ENCODE data around the gene DNAJA4. TPM values are rescaled to one million over a fixed set of nuclear protein-coding genes. Genes with fewer than 3 reads are reported as not detected.

DNAJA4 gene
- total RNA-seq, 2 experiments from 2014 or later: 38.1 to 38.8 TPM

- intact Hi-C loops (cut with micrococcal nuclease): no loop called here
- Mint-ChIP-seq H3K27me3 (no peaks in the 10 kb centered on the region), H3K4me1 (ENCODE audit: low read depth) (peaks cover 6% of the 10 kb centered on the region), H3K27ac (no peak overlapping the region), H3K9me3 (no peaks in the 10 kb centered on the region), H3K36me3 (ENCODE audit: low read depth) (peaks cover 34% of the 10 kb centered on the region), H3K4me3 (no peak overlapping the region)
- DNase-seq: no peak
- ChIA-PET CTCF (interaction anchor here (0.9 to 1.2 kb wide), 5 partner anchors 10 to 114 kb away, joined by 3 to 6 read pairs (median 3); no protein-coding TSS in a partner anchor), POLR2A (interaction anchor here (1.0 to 1.2 kb wide), 4 partner anchors 13 to 142 kb away, joined by 3 to 4 read pairs (median 3); partner anchors contain the start of gene DNAJA4)
- no peak for ATAC-seq
- no peak for TF ChIP-seq CTCF (IDR thresholded peaks at IDR 0.05)
These were observed 27.9 kb downstream of the DNAJA4 start for GRCh38 chr15:78292219-78292618.

- Mint-ChIP-seq H3K27ac (peak within 1 kb of the TSS; percentile 92), H3K36me3 (ENCODE audit: low read depth) (peaks cover 11% of the 10 kb centered on the region), H3K4me1 (ENCODE audit: low read depth) (peaks cover 28% of the 10 kb centered on the region), H3K27me3 (no peaks in the 10 kb centered on the region), H3K4me3 (peak within 1 kb of the TSS; percentile 96), H3K9me3 (no peaks in the 10 kb centered on the region)
- DNase-seq (peak; percentile 92), ATAC-seq (peak; percentile 97)
- POLR2A ChIA-PET: interaction anchor here (0.7 to 4.8 kb wide), 12 partner anchors 8 to 255 kb away, joined by 3 to 32 read pairs (median 3); partner anchors contain the start of genes DNAJA4 and IREB2
- intact Hi-C loops (cut with micrococcal nuclease): no loop called here
- CTCF ChIA-PET: interaction anchor here (0.7 to 1.8 kb wide), 12 partner anchors 9 to 247 kb away, joined by 3 to 8 read pairs (median 4); no protein-coding TSS in a partner anchor
- no peak for TF ChIP-seq CTCF (IDR thresholded peaks at IDR 0.05)
These were observed 35.0 kb downstream of the DNAJA4 start, which contains the start of gene SKIC8 for GRCh38 chr15:78299101-78299930. Gene SKIC8 (minus strand): TSS chr15:78299609. CDS start chr15:78295686, 3,923 bp downstream.

- DNase-seq (peak; percentile 20), ATAC-seq (no peak)
- CTCF ChIA-PET: interaction anchor here (1.6 kb wide), 2 partner anchors 17 to 25 kb away, joined by 3 to 4 read pairs; no protein-coding TSS in a partner anchor
- H3K27me3 Mint-ChIP-seq: no peaks in the 10 kb centered on the region
- intact Hi-C loops (cut with micrococcal nuclease): no loop called here
- POLR2A ChIA-PET: interaction anchor here (0.6 to 4.8 kb wide), 2 partner anchors 20 to 137 kb away, joined by 3 to 32 read pairs; partner anchors contain the start of gene IREB2
- H3K4me3 Mint-ChIP-seq: peak overlapping the region; percentile 19
- no peaks in the 10 kb centered on the region for H3K36me3 Mint-ChIP-seq (ENCODE audit: low read depth)
- TF ChIP-seq CTCF (IDR thresholded peaks at IDR 0.05): no peak
- no peaks in the 10 kb centered on the region for H3K9me3 Mint-ChIP-seq
- H3K27ac Mint-ChIP-seq: peak overlapping the region; percentile 42
- H3K4me1 Mint-ChIP-seq (ENCODE audit: low read depth): peaks cover 28% of the 10 kb centered on the region
These were observed 37.0 kb downstream of the DNAJA4 start for GRCh38 chr15:78301326-78301725.

- H3K9me3 Mint-ChIP-seq: no peaks in the 10 kb centered on the region
- H3K4me1 Mint-ChIP-seq (ENCODE audit: low read depth): peaks cover 25% of the 10 kb centered on the region
- intact Hi-C loops (cut with micrococcal nuclease): no loop called here
- no peak overlapping the region for H3K4me3 Mint-ChIP-seq
- ChIA-PET POLR2A (interaction anchor here (4.8 kb wide), 1 partner anchor 136 kb away, joined by 32 read pairs; the partner anchor contains the start of gene IREB2), CTCF (interaction anchor here (1.6 kb wide), 1 partner anchor 16 kb away, joined by 4 read pairs; no protein-coding TSS in a partner anchor)
- no peak for TF ChIP-seq CTCF (IDR thresholded peaks at IDR 0.05)
- H3K36me3 Mint-ChIP-seq (ENCODE audit: low read depth): no peaks in the 10 kb centered on the region
- ATAC-seq (no peak), DNase-seq (no peak)
- H3K27ac Mint-ChIP-seq: no peak overlapping the region
- no peaks in the 10 kb centered on the region for H3K27me3 Mint-ChIP-seq
These were observed 37.5 kb downstream of the DNAJA4 start for GRCh38 chr15:78301828-78302227.
